ENCODE data around the gene FGF4. TPM values are rescaled to one million over a fixed set of nuclear protein-coding genes. Genes with fewer than 3 reads are reported as not detected.

The FGF4 gene, protein sequence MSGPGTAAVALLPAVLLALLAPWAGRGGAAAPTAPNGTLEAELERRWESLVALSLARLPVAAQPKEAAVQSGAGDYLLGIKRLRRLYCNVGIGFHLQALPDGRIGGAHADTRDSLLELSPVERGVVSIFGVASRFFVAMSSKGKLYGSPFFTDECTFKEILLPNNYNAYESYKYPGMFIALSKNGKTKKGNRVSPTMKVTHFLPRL
- not detected for total RNA-seq
- not detected for polyA plus RNA-seq

DNA sequence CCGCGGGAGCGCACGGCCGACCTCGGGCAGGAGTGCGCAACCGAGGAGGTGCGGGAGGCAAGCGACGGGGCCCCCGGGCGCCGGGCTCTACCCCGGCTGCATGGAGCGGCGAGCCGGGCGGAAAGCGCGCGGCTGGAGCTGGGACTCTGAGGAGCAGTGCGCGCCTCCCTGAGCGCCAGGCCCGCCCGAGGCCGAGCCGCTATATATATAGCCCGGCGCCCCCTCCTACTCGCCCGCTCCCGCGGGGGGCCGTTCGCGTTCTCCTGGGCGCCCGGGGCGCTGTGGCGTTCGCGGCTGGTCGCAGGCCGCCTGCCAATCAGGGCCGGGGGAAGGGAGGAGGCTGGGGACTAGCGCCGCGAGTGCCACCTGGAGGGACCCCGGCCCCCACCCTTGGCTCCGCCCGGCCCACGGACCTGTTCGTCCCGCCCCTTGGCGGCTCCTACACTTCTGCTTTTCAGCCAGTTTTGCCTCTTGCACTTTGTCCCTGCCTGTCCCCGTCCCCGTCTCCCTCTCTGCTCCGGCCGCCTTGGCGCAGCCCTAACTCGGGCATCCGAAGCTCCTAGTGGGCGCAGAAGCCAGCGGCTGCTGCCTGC lies at the start of gene FGF4:
Gene FGF4 (minus strand): TSS at position 179 of the 593 bp plus-strand sequence. CDS start 257 bp downstream, outside the sequence.
- Histone ChIP-seq H3K27me3 (ENCODE audit: control insufficient read depth in 4 of 4, insufficient read depth in 4 of 4, low read length in 3 of 4) (peaks cover 0 to 17% (median 6%) of the 10 kb centered on the region in 4 donors), H3K27ac (ENCODE audit: low read depth in 1 of 2, low read length in 2 of 2) (no peak within 1 kb of the TSS), H3K9me3 (ENCODE audit: control insufficient read depth in 4 of 4, low read length in 3 of 4) (no peaks in the 10 kb centered on the region), H3K4me3 (ENCODE audit: low read depth in 1 of 3, low read length in 3 of 3) (no peak within 1 kb of the TSS), H3K36me3 (ENCODE audit: control insufficient read depth in 4 of 4, insufficient read depth in 3 of 4, low read depth in 1 of 4, low read length in 3 of 4) (no peaks in the 10 kb centered on the region), H3K4me1 (ENCODE audit: control insufficient read depth in 4 of 4, insufficient read depth in 4 of 4, low read length in 3 of 4) (peaks cover 2 to 10% (median 3%) of the 10 kb centered on the region in 4 donors), H3K9ac (ENCODE audit: low read depth in 1 of 2, low read length in 2 of 2) (no peak within 1 kb of the TSS)
- 3% methylated on average over 66 of the region's 66 CpGs for WGBS
- no peak for DNase-seq (ENCODE audit: low spot score)
- TF ChIP-seq, protein P1, sequence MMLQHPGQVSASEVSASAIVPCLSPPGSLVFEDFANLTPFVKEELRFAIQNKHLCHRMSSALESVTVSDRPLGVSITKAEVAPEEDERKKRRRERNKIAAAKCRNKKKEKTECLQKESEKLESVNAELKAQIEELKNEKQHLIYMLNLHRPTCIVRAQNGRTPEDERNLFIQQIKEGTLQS (IDR thresholded peaks at IDR 0.05): no peak
- TF ChIP-seq RAD21 (IDR thresholded peaks at IDR 0.05) (no peak), GABPA (IDR thresholded peaks at IDR 0.05 in 1 of 2, conservative IDR thresholded peaks at IDR 0.05 in 1 of 2) (no peak)

DNA sequence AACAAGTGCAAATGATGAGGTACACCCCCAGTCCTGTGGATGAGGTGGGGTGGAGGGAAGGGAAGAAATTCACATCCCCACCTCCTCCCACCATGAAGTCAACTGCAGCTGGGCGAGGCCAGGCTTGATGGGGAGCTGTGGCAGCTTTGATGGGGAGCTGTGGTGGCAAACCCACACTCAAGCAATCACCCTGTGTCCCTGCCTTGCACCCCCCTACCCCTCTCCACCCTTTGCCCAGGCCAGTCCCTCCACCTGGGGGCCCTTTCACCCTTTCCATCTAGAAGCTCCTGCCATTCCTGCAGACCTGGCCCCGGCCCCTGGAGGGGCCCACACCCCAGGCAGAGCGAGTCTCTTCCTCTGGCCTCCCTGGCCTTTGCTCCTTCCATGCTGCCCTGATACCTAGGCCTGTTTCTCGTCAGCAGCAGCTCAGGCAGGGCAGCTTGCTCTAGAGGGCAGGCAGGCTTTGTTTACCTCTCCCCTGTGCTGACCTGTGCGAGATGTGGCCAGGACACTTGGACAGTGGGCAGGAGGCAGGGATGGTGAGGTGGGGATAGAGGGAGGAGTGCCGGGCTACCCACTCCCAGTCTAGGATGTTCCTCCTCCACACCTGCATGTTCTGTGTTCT lies 48.6 kb upstream of the FGF4 start:
- Histone ChIP-seq H3K27ac (ENCODE audit: low read depth in 1 of 2, low read length in 2 of 2) (no peak overlapping the region), H3K4me3 (ENCODE audit: low read depth in 1 of 3, low read length in 3 of 3) (no peak overlapping the region), H3K36me3 (ENCODE audit: control insufficient read depth in 4 of 4, insufficient read depth in 3 of 4, low read depth in 1 of 4, low read length in 3 of 4) (no peaks in the 10 kb centered on the region), H3K27me3 (ENCODE audit: control insufficient read depth in 4 of 4, insufficient read depth in 4 of 4, low read length in 3 of 4) (peaks cover 0 to 9% (median 2%) of the 10 kb centered on the region in 4 donors), H3K4me1 (ENCODE audit: control insufficient read depth in 4 of 4, insufficient read depth in 4 of 4, low read length in 3 of 4) (peaks cover 0 to 4% (median 1%) of the 10 kb centered on the region in 4 donors), H3K9me3 (ENCODE audit: control insufficient read depth in 4 of 4, low read length in 3 of 4) (no peaks in the 10 kb centered on the region), H3K9ac (ENCODE audit: low read depth in 1 of 2, low read length in 2 of 2) (no peak overlapping the region)
- 77% methylated on average over 6 of the region's 6 CpGs for WGBS
- no peak for DNase-seq (ENCODE audit: low spot score)
- TF ChIP-seq, protein P2, sequence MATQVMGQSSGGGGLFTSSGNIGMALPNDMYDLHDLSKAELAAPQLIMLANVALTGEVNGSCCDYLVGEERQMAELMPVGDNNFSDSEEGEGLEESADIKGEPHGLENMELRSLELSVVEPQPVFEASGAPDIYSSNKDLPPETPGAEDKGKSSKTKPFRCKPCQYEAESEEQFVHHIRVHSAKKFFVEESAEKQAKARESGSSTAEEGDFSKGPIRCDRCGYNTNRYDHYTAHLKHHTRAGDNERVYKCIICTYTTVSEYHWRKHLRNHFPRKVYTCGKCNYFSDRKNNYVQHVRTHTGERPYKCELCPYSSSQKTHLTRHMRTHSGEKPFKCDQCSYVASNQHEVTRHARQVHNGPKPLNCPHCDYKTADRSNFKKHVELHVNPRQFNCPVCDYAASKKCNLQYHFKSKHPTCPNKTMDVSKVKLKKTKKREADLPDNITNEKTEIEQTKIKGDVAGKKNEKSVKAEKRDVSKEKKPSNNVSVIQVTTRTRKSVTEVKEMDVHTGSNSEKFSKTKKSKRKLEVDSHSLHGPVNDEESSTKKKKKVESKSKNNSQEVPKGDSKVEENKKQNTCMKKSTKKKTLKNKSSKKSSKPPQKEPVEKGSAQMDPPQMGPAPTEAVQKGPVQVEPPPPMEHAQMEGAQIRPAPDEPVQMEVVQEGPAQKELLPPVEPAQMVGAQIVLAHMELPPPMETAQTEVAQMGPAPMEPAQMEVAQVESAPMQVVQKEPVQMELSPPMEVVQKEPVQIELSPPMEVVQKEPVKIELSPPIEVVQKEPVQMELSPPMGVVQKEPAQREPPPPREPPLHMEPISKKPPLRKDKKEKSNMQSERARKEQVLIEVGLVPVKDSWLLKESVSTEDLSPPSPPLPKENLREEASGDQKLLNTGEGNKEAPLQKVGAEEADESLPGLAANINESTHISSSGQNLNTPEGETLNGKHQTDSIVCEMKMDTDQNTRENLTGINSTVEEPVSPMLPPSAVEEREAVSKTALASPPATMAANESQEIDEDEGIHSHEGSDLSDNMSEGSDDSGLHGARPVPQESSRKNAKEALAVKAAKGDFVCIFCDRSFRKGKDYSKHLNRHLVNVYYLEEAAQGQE (IDR thresholded peaks at IDR 0.05): no peak
- TF ChIP-seq YY1 (IDR thresholded peaks at IDR 0.05) (no peak), NR2F2 (IDR thresholded peaks at IDR 0.05) (no peak)

DNA sequence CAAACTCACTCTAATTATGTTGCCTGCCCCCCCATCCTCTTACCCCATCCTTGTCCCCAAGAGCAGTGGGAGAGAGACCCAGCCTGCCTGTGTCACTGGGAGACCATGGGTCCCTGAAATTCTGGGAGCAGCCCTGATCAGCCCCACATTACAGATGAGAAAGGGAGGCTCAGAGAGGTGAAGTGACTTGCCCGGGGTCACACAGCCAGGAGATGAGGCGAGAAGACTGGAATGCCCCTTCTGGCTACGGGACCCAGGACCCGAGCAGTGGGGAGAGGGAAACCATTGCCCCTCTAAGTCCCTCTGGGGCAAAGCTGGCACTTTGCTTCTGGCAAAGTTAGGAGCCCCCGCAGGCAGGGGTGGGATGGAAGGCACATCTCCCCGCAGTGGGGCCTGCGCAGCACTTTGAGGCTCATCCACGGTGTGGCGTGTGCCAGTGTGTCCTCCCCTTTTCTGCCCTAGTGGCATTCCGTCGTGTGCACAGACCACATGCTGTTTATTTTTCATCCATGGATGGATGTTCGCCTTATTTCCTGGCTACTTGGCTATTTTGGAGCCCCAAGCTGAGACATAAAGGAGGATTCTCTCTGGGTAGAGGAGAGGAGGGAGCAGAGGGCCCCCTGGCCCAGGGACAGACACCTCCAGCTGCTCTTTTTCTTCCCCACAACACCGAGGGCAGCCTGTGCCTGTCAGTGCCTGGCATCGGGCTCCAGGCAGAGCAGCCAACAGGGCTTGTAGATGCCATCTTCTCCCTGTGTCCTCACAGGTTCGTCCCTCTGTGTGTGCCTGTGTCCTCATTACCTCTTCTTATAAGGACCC lies 47.7 kb upstream of the FGF4 start:
- Histone ChIP-seq H3K27ac (ENCODE audit: low read depth in 1 of 2, low read length in 2 of 2) (no peak overlapping the region), H3K4me3 (ENCODE audit: low read depth in 1 of 3, low read length in 3 of 3) (no peak overlapping the region), H3K27me3 (ENCODE audit: control insufficient read depth in 4 of 4, insufficient read depth in 4 of 4, low read length in 3 of 4) (peaks cover 0 to 9% (median 4%) of the 10 kb centered on the region in 4 donors), H3K4me1 (ENCODE audit: control insufficient read depth in 4 of 4, insufficient read depth in 4 of 4, low read length in 3 of 4) (peaks cover 0 to 5% (median 1%) of the 10 kb centered on the region in 4 donors), H3K36me3 (ENCODE audit: control insufficient read depth in 4 of 4, insufficient read depth in 3 of 4, low read depth in 1 of 4, low read length in 3 of 4) (no peaks in the 10 kb centered on the region), H3K9me3 (ENCODE audit: control insufficient read depth in 4 of 4, low read length in 3 of 4) (no peaks in the 10 kb centered on the region), H3K9ac (ENCODE audit: low read depth in 1 of 2, low read length in 2 of 2) (no peak overlapping the region)
- no peak for DNase-seq (ENCODE audit: low spot score)
- TF ChIP-seq, protein P2 (IDR thresholded peaks at IDR 0.05): no peak
- TF ChIP-seq TAF1 (conservative IDR thresholded peaks at IDR 0.05): no peak
- TF ChIP-seq GABPA (IDR thresholded peaks at IDR 0.05 in 1 of 2, conservative IDR thresholded peaks at IDR 0.05 in 1 of 2): no peak
- TF ChIP-seq, protein P3, sequence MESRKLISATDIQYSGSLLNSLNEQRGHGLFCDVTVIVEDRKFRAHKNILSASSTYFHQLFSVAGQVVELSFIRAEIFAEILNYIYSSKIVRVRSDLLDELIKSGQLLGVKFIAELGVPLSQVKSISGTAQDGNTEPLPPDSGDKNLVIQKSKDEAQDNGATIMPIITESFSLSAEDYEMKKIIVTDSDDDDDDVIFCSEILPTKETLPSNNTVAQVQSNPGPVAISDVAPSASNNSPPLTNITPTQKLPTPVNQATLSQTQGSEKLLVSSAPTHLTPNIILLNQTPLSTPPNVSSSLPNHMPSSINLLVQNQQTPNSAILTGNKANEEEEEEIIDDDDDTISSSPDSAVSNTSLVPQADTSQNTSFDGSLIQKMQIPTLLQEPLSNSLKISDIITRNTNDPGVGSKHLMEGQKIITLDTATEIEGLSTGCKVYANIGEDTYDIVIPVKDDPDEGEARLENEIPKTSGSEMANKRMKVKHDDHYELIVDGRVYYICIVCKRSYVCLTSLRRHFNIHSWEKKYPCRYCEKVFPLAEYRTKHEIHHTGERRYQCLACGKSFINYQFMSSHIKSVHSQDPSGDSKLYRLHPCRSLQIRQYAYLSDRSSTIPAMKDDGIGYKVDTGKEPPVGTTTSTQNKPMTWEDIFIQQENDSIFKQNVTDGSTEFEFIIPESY (IDR thresholded peaks at IDR 0.05): no peak
- TF ChIP-seq HNF4G (IDR thresholded peaks at IDR 0.05): no peak
- TF ChIP-seq, protein P4, sequence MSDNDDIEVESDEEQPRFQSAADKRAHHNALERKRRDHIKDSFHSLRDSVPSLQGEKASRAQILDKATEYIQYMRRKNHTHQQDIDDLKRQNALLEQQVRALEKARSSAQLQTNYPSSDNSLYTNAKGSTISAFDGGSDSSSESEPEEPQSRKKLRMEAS (IDR thresholded peaks at IDR 0.05): no peak
- no peak for TF ChIP-seq RXRA (IDR thresholded peaks at IDR 0.05)
- no peak for TF ChIP-seq FOXA2 (IDR thresholded peaks at IDR 0.05)
- no peak for TF ChIP-seq YY1 (IDR thresholded peaks at IDR 0.05)
- 76% methylated on average over 15 of the region's 15 CpGs for WGBS
